Measurements from ENCODE around the gene CD74. TPM values are rescaled to one million over a fixed set of nuclear protein-coding genes. Genes with fewer than 3 reads are reported as not detected.
"Not testable (repeated sequence)": the region's sequence is repeated elsewhere in the genome, so short reads cannot be mapped to it uniquely, and the experiment has no call there.

The CD74 gene
- total and polyA plus RNA-seq, 2 donors (not counting 1 experiment from before 2014, with no cell fraction given): 1.3 to 5.9 TPM

GRCh38 chr5:150422758-150423157 is 10.0 kb upstream of the CD74 start:
- H3K79me2 ChIP-seq (ENCODE audit: control insufficient read depth, insufficient read depth, low read length): no peaks in the 10 kb centered on the region
- no peak overlapping the region for H3K9ac ChIP-seq (ENCODE audit: insufficient read depth, low read length)
- no peak overlapping the region for H3K4me3 ChIP-seq (replicated peaks in 1 of 4; ENCODE audit: control extremely low read depth in 1 of 4, insufficient read depth in 1 of 4, low read depth in 3 of 4, low read length in 4 of 4)
- no peaks in the 10 kb centered on the region for H3K4me1 ChIP-seq (ENCODE audit: control insufficient read depth, extremely low read depth, insufficient read depth, low read length)
- DNase-seq (ENCODE audit: low read depth in 2 of 2): no peak
- H3K36me3 ChIP-seq (ENCODE audit: control insufficient read depth, insufficient read depth, low read length): no peaks in the 10 kb centered on the region
- H3K27ac ChIP-seq (ENCODE audit: insufficient read depth, low read length): no peak overlapping the region
- no peak overlapping the region for H3K4me2 ChIP-seq (ENCODE audit: extremely low read depth, insufficient read depth, low read length)
- TF ChIP-seq CTCF (conservative IDR thresholded peaks at IDR 0.05 in 1 of 2, IDR thresholded peaks at IDR 0.05 in 1 of 2; ENCODE audit: low read depth in 1 of 2, low read length in 2 of 2) (no peak), EZH2 (IDR thresholded peaks at IDR 0.05; ENCODE audit: low read length, missing control alignments) (no peak)
- H3K27me3 ChIP-seq (ENCODE audit: control insufficient read depth, insufficient read depth, low read length): no peaks in the 10 kb centered on the region
- H3K9me3 ChIP-seq (ENCODE audit: control insufficient read depth, insufficient read depth, low read depth, low read length): no peaks in the 10 kb centered on the region
- H4K20me1 ChIP-seq (ENCODE audit: control insufficient read depth, extremely low read depth, insufficient read depth, low read length): no peaks in the 10 kb centered on the region
- no peak overlapping the region for H2AFZ ChIP-seq (ENCODE audit: low read length)

- no peak for DNase-seq (ENCODE audit: low read depth in 2 of 2)
- no peak overlapping the region for H2AFZ ChIP-seq (ENCODE audit: low read length)
- TF ChIP-seq EZH2 (IDR thresholded peaks at IDR 0.05; ENCODE audit: low read length, missing control alignments) (no peak), CTCF (conservative IDR thresholded peaks at IDR 0.05 in 1 of 2, IDR thresholded peaks at IDR 0.05 in 1 of 2; ENCODE audit: low read depth in 1 of 2, low read length in 2 of 2) (no peak)
- no peaks in the 10 kb centered on the region for H3K79me2 ChIP-seq (ENCODE audit: control insufficient read depth, insufficient read depth, low read length)
- H3K27me3 ChIP-seq (ENCODE audit: control insufficient read depth, insufficient read depth, low read length): no peaks in the 10 kb centered on the region
- no peak overlapping the region for H3K9ac ChIP-seq (ENCODE audit: insufficient read depth, low read length)
- no peak overlapping the region for H3K4me2 ChIP-seq (ENCODE audit: extremely low read depth, insufficient read depth, low read length)
- no peaks in the 10 kb centered on the region for H3K4me1 ChIP-seq (ENCODE audit: control insufficient read depth, extremely low read depth, insufficient read depth, low read length)
- no peak overlapping the region for H3K27ac ChIP-seq (ENCODE audit: insufficient read depth, low read length)
- no peaks in the 10 kb centered on the region for H4K20me1 ChIP-seq (ENCODE audit: control insufficient read depth, extremely low read depth, insufficient read depth, low read length)
- no peaks in the 10 kb centered on the region for H3K9me3 ChIP-seq (ENCODE audit: control insufficient read depth, insufficient read depth, low read depth, low read length)
- H3K36me3 ChIP-seq (ENCODE audit: control insufficient read depth, insufficient read depth, low read length): no peaks in the 10 kb centered on the region
- H3K4me3 ChIP-seq (replicated peaks in 1 of 4; ENCODE audit: control extremely low read depth in 1 of 4, insufficient read depth in 1 of 4, low read depth in 3 of 4, low read length in 4 of 4): no peak overlapping the region
Measured at GRCh38 chr5:150422075-150422474, 9.4 kb upstream of the CD74 start.

GRCh38 chr5:150419630-150420270 is 7.0 kb upstream of the CD74 start:
- no peak overlapping the region for H2AFZ ChIP-seq (ENCODE audit: low read length)
- no peaks in the 10 kb centered on the region for H3K4me1 ChIP-seq (ENCODE audit: control insufficient read depth, extremely low read depth, insufficient read depth, low read length)
- H3K27ac ChIP-seq (ENCODE audit: insufficient read depth, low read length): no peak overlapping the region
- H3K4me2 ChIP-seq (ENCODE audit: extremely low read depth, insufficient read depth, low read length): no peak overlapping the region
- H4K20me1 ChIP-seq (ENCODE audit: control insufficient read depth, extremely low read depth, insufficient read depth, low read length): no peaks in the 10 kb centered on the region
- H3K36me3 ChIP-seq (ENCODE audit: control insufficient read depth, insufficient read depth, low read length): no peaks in the 10 kb centered on the region
- TF ChIP-seq EZH2 (IDR thresholded peaks at IDR 0.05; ENCODE audit: low read length, missing control alignments) (no peak), CTCF (conservative IDR thresholded peaks at IDR 0.05 in 1 of 2, IDR thresholded peaks at IDR 0.05 in 1 of 2; ENCODE audit: low read depth in 1 of 2, low read length in 2 of 2) (no peak)
- H3K9me3 ChIP-seq (ENCODE audit: control insufficient read depth, insufficient read depth, low read depth, low read length): no peaks in the 10 kb centered on the region
- no peak for DNase-seq (ENCODE audit: low read depth in 2 of 2)
- no peak overlapping the region for H3K4me3 ChIP-seq (replicated peaks in 1 of 4; ENCODE audit: control extremely low read depth in 1 of 4, insufficient read depth in 1 of 4, low read depth in 3 of 4, low read length in 4 of 4)
- H3K27me3 ChIP-seq (ENCODE audit: control insufficient read depth, insufficient read depth, low read length): no peaks in the 10 kb centered on the region
- H3K79me2 ChIP-seq (ENCODE audit: control insufficient read depth, insufficient read depth, low read length): no peaks in the 10 kb centered on the region
- no peak overlapping the region for H3K9ac ChIP-seq (ENCODE audit: insufficient read depth, low read length)

GRCh38 chr5:150413902-150414790 is 1.4 kb upstream of the CD74 start:
- not testable (repeated sequence) for H3K9me3 ChIP-seq (ENCODE audit: control insufficient read depth, insufficient read depth, low read depth, low read length); H3K4me2 ChIP-seq (ENCODE audit: extremely low read depth, insufficient read depth, low read length); H3K27ac ChIP-seq (ENCODE audit: insufficient read depth, low read length); H3K79me2 ChIP-seq (ENCODE audit: control insufficient read depth, insufficient read depth, low read length); DNase-seq (ENCODE audit: low read depth in 2 of 2); H3K9ac ChIP-seq (ENCODE audit: insufficient read depth, low read length); H3K4me1 ChIP-seq (ENCODE audit: control insufficient read depth, extremely low read depth, insufficient read depth, low read length); H4K20me1 ChIP-seq (ENCODE audit: control insufficient read depth, extremely low read depth, insufficient read depth, low read length); H3K27me3 ChIP-seq (ENCODE audit: control insufficient read depth, insufficient read depth, low read length); H3K4me3 ChIP-seq (replicated peaks in 1 of 4; ENCODE audit: control extremely low read depth in 1 of 4, insufficient read depth in 1 of 4, low read depth in 3 of 4, low read length in 4 of 4); H3K36me3 ChIP-seq (ENCODE audit: control insufficient read depth, insufficient read depth, low read length); H2AFZ ChIP-seq (ENCODE audit: low read length)

All from fibroblast of lung (primary cell).